GM03348 (cell line): ENCODE data around the gene MYNN.

Source experiments
- DNase-seq: peaks from one replicate; pipeline ENCODE4 v3.0.0; 2012; ENCODE audit warnings: low spot score

Gene MYNN

DNA sequence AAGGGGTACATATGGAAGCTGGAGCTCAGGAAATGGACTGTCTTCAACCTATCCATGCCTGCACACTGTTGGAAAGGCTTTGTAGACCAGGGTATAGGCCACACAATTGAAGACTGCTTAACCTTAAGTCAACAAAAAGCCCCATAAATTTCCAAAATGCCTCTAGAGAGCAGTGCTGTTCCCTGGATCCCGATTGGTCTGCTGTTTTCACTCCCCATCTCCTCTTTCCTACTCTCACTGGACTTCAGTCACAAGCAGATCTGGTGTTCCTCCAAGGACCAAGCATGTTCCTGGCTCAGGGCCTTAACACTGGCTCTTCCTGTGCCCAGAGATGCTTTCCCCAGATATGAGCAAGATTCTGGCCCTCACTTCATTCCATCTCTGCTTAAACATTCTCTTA, 62.3 kb downstream of the MYNN start:
- no peak for DNase-seq

GRCh38 chr3:169836078-169836941, 63.1 kb downstream of the MYNN start:
- peak; percentile 32 for DNase-seq

GRCh38 chr3:169836942-169837275, 63.7 kb downstream of the MYNN start:
- DNase-seq: peak; percentile 22

GRCh38 chr3:169838511-169839030, 65.4 kb downstream of the MYNN start:
- no peak for DNase-seq
